DND-41 (cell line): ENCODE measurements around the gene ECE2.

ENCODE experiments used
- CTCF ChIP-seq: IDR thresholded peaks from 2 replicates; pipeline ENCODE4 v1.5.1; 2012; ENCODE audit warnings: borderline replicate concordance, low read length, moderate library complexity, mild to moderate bottlenecking; ENCODE audit not compliant: poor library complexity, severe bottlenecking; ENCODE audit errors: extremely low read depth
- EZH2 ChIP-seq: IDR thresholded peaks from 3 replicates; pipeline ENCODE4 v1.6.1; 2012; ENCODE audit warnings: borderline replicate concordance, low read depth, mild to moderate bottlenecking, moderate library complexity, low read length, inconsistent platforms; ENCODE audit not compliant: severe bottlenecking

DNA sequence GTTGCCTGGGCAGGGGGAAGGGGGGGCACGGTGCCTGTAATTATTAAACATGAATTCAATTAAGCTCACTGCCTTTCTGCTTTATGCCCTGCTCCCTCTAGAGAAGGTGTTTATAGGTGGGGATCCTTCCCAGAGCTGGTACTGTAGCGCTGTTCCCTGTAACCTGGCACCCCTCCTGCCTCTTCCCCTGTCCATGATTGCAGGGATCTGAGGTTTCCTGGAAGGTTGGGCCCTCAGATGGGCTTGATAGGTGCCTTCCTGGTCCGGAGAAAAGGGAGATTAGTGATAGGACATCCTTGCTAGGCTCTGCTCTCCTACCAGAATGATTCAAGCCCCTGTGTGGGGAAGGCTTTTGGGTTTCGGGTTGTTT lies 59.5 kb downstream of the ECE2 start:
- TF ChIP-seq CTCF (no peak), EZH2 (no peak)
